Measurements from ENCODE around the gene KLF13.

The KLF13 gene

DNA sequence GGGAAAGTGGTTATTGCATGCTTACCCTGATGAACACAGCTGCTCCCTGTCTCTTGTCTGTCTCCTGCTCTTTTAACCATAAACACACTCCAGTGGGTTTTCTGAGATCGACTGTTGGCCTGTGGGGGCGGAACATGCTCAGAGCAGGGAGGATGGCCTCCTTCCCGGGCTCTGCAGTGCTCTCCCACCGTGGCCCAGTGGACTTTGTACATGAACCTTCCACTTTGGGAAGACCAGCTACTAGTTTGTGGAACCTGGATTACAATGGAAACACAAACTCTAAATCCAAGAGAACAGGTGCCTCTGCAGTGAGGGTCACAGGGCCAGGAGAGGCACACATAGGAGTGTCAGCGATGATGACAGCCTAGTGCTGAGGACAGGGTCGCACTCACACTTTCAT, 56.5 kb downstream of the KLF13 start:
- no peak for DNase-seq (ENCODE audit: low read depth)

GRCh38 chr15:31384568-31384967, 57.9 kb downstream of the KLF13 start:
- no peak for DNase-seq (ENCODE audit: low read depth)

GRCh38 chr15:31385736-31386135, 59.1 kb downstream of the KLF13 start:
- no peak for DNase-seq (ENCODE audit: low read depth)

GRCh38 chr15:31387092-31387478, 60.5 kb downstream of the KLF13 start:
- DNase-seq (ENCODE audit: low read depth): no peak

DNA sequence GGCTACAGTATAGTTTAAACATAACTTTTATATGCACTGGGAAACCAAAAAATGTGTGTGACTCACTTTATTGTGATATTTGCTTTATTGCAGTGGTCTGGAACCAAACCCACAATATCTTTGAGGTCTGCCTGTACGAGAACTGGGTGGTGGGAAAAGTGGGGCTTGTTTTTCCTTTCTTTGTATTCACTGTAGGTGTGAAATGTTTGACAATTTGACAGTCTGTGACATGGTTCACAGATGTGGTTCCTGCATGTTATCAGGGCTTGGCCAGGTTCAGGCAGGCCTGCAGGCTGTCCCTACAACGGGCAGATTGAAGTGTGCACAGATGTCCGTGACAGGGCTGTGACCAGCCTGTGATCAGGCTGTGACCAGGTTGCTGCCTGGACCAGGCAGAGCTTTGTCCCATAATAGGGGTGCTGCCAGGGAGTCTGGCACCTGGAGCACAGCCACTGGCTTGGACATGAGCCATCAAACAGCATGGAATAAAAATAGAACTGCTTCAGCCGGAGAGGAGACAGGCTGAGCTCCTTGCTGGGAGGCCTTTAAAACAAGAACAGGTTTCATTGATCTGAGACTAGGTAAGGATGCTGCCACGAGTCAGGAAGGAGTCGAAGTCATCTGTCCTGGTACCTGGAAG, 61.0 kb downstream of the KLF13 start:
- DNase-seq (ENCODE audit: low read depth): no peak

- no peak for DNase-seq (ENCODE audit: low read depth)
These were observed 62.9 kb downstream of the KLF13 start for GRCh38 chr15:31389576-31389975.

- DNase-seq (ENCODE audit: low read depth): no peak
These were observed 63.4 kb downstream of the KLF13 start for GRCh38 chr15:31390029-31390428.

- no peak for DNase-seq (ENCODE audit: low read depth)
These were observed 64.3 kb downstream of the KLF13 start for GRCh38 chr15:31390777-31391486.

GRCh38 chr15:31391687-31392671, 65.3 kb downstream of the KLF13 start:
- DNase-seq (ENCODE audit: low read depth): peak; percentile 64

DNA sequence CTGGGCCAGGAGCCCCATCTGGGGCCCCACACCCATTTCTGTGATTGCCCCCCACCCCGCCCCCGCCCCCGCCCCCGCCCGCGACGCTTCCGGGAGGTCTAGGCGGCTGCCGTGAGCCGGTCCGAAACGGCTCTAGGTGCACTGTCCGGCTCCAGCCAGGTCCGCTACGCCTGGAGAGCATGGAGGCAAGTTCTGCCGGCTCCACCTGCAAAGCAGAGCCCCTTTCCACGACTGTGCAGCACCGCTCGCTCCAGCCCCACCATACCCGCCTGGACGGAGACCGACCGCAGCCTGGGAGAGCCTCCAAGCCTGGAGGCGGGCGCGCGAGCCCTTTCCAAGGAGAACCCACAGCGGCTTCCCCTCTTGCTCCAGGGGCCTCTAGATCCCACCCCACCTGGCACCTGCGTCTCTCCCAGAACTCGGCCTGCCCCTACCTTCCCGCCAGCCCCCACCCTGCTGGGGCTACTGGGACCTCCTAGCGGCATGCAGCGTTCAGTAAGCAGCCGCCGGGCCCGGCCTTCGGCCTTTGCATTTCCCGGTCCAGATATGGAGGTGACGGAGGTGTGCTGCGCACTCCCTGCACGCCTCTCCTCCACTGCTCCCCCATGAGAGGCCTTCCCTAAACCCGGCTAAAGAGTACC, 66.2 kb downstream of the KLF13 start:
- no peak for DNase-seq (ENCODE audit: low read depth)

- DNase-seq (ENCODE audit: low read depth): no peak
These were observed 66.9 kb downstream of the KLF13 start for GRCh38 chr15:31393444-31394091.

DNA sequence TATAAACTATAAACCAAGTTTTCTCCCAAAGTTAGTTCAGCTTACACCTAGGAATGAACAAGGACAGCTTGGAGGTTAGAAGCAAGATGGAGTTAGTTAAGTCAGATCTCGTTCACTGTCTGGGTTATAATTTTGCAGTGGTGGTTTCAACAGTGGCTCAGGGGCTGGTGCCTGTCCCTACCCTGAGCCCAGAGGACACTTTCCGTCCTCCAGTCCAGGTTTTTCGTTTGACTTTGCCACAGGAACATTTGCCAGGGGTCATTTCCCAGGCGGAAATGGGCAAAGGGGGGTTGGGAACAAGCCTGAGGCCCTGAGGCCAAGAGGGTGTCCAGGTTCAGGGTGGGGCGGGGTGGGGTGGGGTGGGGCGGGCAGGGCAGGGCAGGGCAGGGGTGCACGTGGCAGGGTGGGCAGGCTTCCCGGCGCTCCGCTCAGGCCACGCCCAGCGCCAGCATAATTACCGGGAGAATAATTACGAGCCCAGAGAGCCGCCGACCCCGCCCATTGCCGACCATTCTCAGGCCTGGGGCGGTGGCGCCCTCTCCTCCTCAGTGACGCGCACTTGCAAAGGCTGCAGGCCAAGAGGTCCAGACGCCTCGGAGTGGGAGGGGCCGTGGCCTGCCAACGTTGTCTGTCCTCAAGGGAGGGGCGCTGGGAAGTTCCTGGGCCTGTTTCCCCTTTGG, 70.4 kb downstream of the KLF13 start:
- DNase-seq (ENCODE audit: low read depth): no peak

DNA sequence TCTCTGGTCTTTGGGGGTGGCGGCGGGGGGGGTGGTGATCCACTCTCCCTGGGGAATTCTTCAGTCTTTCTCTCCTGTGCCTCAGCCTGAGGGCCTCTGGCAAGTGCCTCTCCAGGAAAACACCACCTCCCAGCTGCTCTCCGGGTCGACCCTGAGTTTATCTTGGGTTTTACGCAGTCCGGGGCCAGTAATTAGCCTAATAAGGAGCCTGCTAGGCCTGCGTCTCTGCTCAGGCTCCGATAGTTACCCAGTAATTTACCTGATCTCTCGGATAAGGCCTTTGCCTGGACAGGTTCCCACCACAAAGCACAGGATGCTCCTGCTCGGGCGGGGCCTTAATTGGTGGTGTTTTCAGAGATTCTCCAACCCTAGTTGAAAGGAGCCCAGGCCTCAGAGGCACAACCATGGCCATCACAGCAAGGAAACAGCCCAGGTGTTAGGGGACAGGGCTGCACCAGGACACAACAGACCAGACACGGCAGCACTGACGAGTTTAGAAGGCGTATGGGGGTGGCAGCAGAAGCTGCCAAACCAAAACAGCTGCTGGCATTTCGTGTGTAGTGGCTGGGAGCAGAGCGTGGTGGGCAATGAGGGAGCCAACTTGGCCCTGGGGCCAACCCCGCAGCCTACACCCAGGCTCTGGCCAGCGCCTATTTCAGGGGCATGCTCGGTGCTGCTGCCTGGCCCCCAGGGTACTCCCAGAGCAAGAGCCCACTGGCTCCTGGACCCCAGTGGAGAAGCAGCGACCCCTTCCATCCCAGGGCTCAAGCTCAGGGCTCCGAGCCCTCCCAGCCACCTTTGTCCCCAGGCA, 71.4 kb downstream of the KLF13 start:
- DNase-seq (ENCODE audit: low read depth): no peak

- no peak for DNase-seq (ENCODE audit: low read depth)
These were observed 72.2 kb downstream of the KLF13 start for GRCh38 chr15:31398677-31399301.

- no peak for DNase-seq (ENCODE audit: low read depth)
These were observed 73.0 kb downstream of the KLF13 start for GRCh38 chr15:31399544-31400171.

GRCh38 chr15:31400222-31400927, 73.7 kb downstream of the KLF13 start:
- DNase-seq (ENCODE audit: low read depth): no peak

- DNase-seq (ENCODE audit: low read depth): no peak
These were observed 74.6 kb downstream of the KLF13 start for GRCh38 chr15:31401282-31401681.

- no peak for DNase-seq (ENCODE audit: low read depth)
These were observed 75.4 kb downstream of the KLF13 start for GRCh38 chr15:31402003-31402402.
